AG10803 (cell line): ENCODE data around the gene PARD3B.
A peak's percentile ranks its signal among the peaks of the same experiment; 100 is the strongest.

Source experiments
- DNase-seq: peaks from one replicate; pipeline ENCODE4 v3.0.0; 2010; ENCODE audit warnings: low read depth
- H3K4me3 ChIP-seq: 2 replicates; pipeline ENCODE4 v1.5.1; 2011; ENCODE audit warnings: mild to moderate bottlenecking, low read length, control low read depth
- TF ChIP-seq, protein P1 (sequence below): conservative IDR thresholded peaks from 2 replicates; pipeline ENCODE4 v1.5.1; 2011; ENCODE audit warnings: mild to moderate bottlenecking, low read length, control low read depth, inconsistent platforms

The PARD3B gene

GRCh38 chr2:204544961-204545860, at the start of gene PARD3B:
Gene PARD3B (plus strand): TSS chr2:204545475. CDS start chr2:204546000, 525 bp downstream.
- TF ChIP-seq, protein P1, sequence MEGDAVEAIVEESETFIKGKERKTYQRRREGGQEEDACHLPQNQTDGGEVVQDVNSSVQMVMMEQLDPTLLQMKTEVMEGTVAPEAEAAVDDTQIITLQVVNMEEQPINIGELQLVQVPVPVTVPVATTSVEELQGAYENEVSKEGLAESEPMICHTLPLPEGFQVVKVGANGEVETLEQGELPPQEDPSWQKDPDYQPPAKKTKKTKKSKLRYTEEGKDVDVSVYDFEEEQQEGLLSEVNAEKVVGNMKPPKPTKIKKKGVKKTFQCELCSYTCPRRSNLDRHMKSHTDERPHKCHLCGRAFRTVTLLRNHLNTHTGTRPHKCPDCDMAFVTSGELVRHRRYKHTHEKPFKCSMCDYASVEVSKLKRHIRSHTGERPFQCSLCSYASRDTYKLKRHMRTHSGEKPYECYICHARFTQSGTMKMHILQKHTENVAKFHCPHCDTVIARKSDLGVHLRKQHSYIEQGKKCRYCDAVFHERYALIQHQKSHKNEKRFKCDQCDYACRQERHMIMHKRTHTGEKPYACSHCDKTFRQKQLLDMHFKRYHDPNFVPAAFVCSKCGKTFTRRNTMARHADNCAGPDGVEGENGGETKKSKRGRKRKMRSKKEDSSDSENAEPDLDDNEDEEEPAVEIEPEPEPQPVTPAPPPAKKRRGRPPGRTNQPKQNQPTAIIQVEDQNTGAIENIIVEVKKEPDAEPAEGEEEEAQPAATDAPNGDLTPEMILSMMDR = no peak
- peak; percentile 64 for DNase-seq
- peak within 1 kb of the TSS; percentile 79 for H3K4me3 ChIP-seq

- no peak for DNase-seq
- no peak overlapping the region for H3K4me3 ChIP-seq
- TF ChIP-seq, protein P1 = no peak
These were observed 48.5 kb upstream of the PARD3B start for GRCh38 chr2:204496779-204497178.

- DNase-seq = no peak
- TF ChIP-seq, protein P1 = no peak
- H3K4me3 ChIP-seq = no peak overlapping the region
These were observed 47.4 kb upstream of the PARD3B start for GRCh38 chr2:204497855-204498254.

DNA sequence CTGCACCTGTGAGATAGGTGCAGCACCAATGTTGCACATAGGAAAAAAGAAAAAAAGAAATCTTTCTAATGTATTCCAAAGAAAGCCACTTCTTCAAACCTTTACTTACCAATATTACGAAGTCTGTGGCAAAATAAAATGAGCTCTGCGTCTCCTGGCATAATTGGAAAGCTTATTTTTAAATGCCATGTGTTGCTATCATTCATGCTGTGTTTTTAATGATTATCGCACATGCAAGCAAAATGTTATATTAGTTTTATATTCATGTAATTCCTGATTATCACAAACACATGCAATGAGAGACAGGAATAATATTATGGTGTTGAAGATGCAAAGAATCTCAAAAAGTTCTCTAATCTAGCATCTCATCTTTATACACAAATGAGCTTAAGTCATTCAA, 47.0 kb upstream of the PARD3B start:
- no peak for DNase-seq
- H3K4me3 ChIP-seq = no peak overlapping the region
- TF ChIP-seq, protein P1 = no peak

DNA sequence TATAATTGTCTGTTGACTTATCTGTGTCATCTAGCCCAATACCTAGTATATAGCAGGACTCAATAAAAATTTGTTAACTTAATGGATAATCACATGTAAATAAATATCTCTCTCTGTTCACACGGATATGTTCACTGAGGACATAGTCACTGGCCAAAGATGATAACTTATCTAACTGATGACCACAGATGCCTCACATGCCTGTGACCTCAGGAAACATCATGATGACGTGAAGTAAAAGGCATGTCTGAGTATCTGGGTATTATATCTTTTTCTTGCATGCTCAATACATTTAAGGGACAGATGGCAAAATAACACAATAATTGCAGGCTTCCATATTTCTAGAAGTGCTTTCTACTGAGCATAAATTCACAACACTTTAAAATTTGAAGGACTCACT, 41.4 kb upstream of the PARD3B start:
- no peak for DNase-seq
- no peak overlapping the region for H3K4me3 ChIP-seq
- TF ChIP-seq, protein P1 = no peak

DNA sequence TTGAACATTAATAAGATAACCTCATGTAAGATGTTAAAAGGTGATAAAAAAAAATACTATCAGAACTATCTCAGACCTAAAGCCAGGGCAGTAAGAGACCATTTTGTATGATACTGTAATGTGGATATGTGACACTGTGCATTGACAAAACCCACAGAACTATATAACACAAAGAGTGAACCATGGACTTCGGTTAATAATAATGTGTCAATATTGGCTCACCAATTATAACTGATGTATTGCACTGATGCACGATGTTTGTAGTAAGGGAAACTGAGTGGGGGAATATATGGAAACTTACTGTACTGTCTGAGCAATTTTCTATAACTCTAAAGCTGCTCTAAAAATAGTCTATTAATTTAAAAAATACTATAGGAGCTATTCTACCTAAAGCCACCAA, 40.7 kb upstream of the PARD3B start:
- TF ChIP-seq, protein P1 = no peak
- H3K4me3 ChIP-seq = no peak overlapping the region

DNA sequence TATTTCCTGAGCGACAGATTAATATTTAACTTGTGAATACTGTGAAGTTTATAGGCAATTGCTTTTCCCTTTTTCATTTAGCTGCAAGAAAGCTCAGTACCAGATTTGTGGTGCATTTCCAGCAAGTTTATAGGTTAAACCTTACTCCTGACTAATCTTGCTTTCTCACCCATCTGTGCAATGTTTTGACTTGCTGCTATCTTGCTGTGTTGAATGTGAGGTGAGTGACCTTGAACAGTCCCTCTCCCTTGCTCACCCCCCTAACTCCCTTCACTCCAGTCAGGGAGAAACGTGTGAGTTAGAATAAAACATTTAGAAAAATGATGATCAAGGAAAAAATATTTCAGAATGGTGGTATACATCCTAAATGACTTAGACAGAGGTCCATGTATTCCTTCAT, 39.8 kb upstream of the PARD3B start:
- DNase-seq = peak; percentile 16
- TF ChIP-seq, protein P1 = no peak
- no peak overlapping the region for H3K4me3 ChIP-seq

More for the DNA sequence above, 40.7 kb upstream of the PARD3B start:
- DNase-seq = no peak
